22Rv1 (cell line): ENCODE data around the gene CCDC68.

Source experiments
- H3K27ac ChIP-seq: fragments of 450-650 bp; 2 replicates; pipeline ENCODE4 v1.5.1; 2017
- CTCF ChIP-seq: fragments of 450-650 bp; IDR thresholded peaks from 2 replicates; pipeline ENCODE4 v1.5.1; 2017; ENCODE audit warnings: mild to moderate bottlenecking
- ZFX ChIP-seq: fragments of 450-650 bp; IDR thresholded peaks from 2 replicates; pipeline ENCODE4 v1.6.1; 2017; ENCODE audit warnings: antibody characterized with exemption, borderline replicate concordance

The CCDC68 gene

GRCh38 chr18:54906331-54907185 lies 52.7 kb downstream of the CCDC68 start:
- no peak overlapping the region for H3K27ac ChIP-seq
- no peak for TF ChIP-seq ZFX
- no peak for TF ChIP-seq CTCF

DNA sequence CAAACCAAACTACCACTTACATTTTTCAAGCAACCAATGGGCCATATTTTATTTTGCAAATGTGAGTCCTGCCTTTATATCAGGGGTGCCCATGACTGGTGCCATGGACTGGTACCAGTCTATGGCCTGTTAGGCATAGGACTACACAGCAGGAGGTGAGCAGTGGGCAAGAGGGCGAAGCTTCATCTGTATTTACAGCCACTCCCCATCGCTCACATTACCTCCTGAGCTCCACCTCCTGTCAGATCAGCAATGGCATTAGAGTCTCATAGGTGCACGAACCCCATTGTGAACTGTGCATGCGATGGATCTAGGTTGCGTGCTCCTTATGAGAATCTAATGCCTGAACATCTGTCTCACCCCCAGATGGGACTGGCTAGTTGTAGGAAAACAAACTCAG lies 53.6 kb downstream of the CCDC68 start:
- H3K27ac ChIP-seq, result no peak overlapping the region
- TF ChIP-seq ZFX, result no peak
- no peak for TF ChIP-seq CTCF

DNA sequence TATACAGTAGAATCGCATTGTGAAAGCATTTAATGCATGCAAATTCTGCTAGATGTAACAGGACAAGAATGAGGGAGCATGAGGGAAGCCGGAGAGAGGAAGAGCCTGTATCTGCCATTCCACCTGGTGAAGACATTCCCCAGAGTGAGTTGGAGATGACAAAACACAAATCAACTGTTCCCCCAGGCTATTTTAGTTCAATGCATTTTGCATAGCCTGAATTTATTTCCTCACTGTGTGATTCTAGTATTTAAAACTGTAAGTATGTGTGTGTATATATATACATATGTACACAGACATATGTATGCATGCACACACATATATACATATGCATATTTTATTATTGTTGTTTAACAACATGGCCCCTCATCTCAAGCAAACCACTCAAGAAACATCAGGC lies 54.7 kb downstream of the CCDC68 start:
- no peak overlapping the region for H3K27ac ChIP-seq
- TF ChIP-seq ZFX (no peak), CTCF (no peak)

- TF ChIP-seq ZFX, result no peak
- TF ChIP-seq CTCF, result no peak
- H3K27ac ChIP-seq, result no peak overlapping the region
Measured at GRCh38 chr18:54900290-54900689, 59.0 kb downstream of the CCDC68 start.

DNA sequence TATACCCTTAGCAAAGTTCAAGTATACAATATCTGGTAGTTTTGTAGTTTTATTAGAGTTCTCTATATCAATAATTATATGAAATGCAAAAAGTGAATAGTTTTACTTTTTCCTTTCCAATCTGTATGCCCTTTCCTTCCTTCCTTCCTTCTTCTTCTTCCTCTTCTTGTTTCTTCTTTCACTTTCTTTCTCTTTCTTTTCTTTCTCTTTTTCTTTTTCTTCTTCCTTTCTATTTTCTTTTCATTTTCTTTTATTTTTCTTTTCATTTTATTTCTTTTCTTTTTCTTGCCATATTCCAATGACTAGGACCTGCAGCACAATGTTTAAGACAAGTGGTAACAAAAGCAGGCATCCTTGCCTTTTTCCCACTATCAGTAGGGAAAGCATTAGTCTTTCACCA lies 59.8 kb downstream of the CCDC68 start:
- no peak overlapping the region for H3K27ac ChIP-seq
- TF ChIP-seq CTCF (no peak), ZFX (no peak)

DNA sequence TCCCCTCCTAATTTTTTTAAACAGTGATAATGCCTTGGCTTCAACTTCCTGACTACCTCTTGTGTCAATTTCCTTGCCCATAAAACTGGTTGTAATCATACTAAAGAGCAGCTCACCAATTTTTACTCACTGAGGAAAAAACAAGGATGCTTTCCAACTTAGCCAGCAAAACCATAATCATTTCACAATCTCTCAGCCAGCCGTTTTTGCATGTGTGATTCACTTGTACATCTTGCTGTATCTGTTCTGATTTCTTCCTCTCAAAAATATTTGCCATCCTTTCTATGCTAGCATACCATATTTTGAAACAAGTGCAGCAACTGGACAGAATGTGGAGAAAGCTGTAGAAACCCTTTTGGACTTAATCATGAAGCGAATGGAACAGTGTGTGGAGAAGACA lies 70.3 kb downstream of the CCDC68 start:
- TF ChIP-seq ZFX (no peak), CTCF (no peak)
- no peak overlapping the region for H3K27ac ChIP-seq

- no peak overlapping the region for H3K27ac ChIP-seq
- TF ChIP-seq ZFX (no peak), CTCF (no peak)
Measured at GRCh38 chr18:54888378-54888777, 70.9 kb downstream of the CCDC68 start.
